NK-92 (cell line): ENCODE results near the gene PROX1.

Experiments used
- DNase-seq: peaks from one replicate; lab custom pipeline; 2025; ENCODE audit not compliant: unreplicated experiment; lab: John Stamatoyannopoulos, UW

PROX1 gene, protein sequence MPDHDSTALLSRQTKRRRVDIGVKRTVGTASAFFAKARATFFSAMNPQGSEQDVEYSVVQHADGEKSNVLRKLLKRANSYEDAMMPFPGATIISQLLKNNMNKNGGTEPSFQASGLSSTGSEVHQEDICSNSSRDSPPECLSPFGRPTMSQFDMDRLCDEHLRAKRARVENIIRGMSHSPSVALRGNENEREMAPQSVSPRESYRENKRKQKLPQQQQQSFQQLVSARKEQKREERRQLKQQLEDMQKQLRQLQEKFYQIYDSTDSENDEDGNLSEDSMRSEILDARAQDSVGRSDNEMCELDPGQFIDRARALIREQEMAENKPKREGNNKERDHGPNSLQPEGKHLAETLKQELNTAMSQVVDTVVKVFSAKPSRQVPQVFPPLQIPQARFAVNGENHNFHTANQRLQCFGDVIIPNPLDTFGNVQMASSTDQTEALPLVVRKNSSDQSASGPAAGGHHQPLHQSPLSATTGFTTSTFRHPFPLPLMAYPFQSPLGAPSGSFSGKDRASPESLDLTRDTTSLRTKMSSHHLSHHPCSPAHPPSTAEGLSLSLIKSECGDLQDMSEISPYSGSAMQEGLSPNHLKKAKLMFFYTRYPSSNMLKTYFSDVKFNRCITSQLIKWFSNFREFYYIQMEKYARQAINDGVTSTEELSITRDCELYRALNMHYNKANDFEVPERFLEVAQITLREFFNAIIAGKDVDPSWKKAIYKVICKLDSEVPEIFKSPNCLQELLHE

DNA sequence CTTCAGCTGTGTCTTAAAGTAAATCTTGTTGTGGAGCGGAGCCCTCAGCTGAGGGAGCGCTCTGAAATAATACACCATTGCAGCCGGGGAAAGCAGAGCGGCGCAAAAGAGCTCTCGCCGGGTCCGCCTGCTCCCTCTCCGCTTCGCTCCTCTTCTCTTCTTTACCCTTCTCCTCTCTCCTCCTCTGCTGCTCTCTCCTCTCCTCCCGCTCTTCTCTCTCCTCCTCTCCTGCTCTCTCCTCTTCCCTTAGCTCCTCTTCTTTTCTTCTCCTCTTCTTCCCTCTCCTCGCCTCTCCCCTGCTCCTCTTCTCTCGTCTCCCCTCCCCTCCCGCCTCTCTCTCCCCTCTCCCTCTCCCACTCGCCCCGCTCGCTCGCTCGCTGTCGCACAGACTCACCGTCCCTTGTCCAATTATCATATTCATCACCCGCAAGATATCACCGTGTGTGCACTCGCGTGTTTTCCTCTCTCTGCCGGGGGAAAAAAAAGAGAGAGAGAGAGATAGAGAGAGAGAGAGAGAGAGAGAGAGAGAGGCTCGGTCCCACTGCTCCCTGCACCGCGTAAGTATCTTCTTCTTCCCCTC is at the start of gene PROX1:
Gene PROX1 (plus strand): TSS at position 47 of the 580 bp plus-strand sequence. CDS start 8,563 bp downstream, outside the sequence.
- no peak for DNase-seq

DNA sequence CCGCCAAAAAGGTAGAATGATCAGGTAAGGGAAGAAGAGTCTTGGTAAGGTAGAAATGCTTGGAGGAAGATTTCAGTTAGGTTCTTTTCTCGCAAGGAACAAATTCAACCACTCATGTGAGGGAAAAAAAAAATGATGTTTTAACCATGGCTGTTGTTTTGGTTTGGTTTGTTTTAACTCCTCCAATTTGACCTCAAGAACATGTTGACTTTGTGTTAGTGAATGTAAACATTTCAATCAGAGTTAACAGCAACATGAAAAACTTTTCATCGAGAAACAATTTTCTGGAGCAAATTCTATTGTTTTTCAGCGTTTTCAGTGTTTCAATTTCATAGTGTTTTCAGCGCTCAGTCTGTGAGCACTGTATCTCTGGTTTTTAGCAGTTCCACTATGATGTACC is 49.0 kb upstream of the PROX1 start:
- no peak for DNase-seq

DNA sequence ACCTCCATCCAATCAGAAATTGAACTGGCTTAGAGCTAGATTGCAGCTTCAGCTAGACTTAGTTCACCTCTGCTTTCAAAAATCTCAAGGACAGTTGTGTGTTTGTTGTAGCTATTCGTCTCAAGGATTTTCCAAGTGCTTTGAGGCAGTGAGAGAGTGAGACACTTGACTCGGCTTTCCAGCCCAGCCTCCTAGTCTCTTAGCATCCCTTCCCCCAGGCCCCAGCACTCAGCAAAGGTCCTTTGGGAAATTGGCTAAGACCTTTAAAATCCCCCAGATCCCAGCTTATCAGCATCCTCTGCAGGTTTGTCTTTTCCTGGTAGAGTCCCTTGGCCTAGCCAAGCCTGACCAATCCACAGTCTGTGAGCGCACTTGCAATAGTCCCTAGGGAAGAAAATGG is 47.9 kb upstream of the PROX1 start:
- no peak for DNase-seq

DNA sequence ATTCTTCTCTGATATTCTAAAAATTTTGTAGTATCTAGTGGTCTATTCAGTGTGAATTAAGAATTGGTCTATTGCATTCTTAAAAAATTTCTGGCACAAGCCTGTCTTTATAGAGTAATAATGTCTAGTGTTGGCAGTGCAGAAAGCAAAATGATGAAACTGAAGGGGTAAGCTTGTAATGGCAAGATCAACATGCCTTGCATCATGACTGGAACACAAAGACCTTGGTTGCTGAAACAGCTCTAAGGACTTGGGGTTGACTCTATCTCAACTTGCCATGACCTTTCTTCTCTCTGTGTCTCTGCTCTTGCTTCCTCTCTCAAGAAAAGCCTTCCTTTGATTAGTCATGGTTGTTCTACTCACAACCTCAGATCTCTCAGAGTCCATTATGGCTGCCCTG is 46.8 kb upstream of the PROX1 start:
- DNase-seq = no peak

DNA sequence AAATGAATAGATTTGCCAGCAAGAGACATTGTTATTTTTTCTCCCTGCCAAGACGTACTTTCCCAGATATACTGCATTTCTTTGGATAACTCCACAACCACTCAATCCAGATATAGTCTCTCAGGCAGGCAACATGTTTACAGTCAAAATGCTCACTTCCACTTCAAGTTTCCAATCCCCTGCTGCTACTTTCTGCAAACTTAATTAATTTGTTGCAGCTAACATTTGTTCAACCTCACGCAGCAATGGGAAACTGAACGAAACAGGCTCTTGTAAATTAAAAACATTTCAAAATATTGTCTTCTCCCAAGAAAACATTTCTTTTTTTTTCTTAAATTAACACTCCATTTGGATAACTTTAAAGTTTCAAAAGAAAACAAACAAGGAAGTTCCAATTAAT is 45.7 kb upstream of the PROX1 start:
- no peak for DNase-seq

DNA sequence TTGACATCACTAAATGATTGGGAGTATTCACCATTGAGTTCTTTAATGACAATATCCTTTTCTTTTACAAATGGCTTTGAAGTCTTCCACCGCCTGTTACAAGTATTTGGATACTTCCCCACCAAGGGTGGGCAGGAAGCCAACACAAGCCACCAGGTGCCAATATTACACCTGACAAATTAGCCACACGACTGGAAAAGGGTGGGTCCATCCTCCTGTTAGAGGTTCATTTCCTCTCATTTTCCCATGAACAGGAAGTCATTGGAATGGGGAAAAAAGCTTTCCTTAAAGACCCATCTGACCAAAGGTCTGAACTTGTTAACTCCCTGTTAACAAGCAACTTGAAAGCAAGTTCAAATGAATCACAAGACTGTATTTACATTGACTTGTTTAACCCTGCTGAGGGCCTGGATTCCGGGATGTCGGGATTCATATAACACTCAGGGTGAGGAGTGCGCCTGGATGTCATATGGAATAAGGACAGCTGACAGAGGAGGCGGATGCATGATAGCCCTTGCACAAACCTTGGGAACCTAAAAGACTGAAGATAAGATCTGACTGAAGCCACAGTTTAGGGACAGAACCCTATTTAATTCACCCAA is 40.5 kb upstream of the PROX1 start:
- no peak for DNase-seq

DNA sequence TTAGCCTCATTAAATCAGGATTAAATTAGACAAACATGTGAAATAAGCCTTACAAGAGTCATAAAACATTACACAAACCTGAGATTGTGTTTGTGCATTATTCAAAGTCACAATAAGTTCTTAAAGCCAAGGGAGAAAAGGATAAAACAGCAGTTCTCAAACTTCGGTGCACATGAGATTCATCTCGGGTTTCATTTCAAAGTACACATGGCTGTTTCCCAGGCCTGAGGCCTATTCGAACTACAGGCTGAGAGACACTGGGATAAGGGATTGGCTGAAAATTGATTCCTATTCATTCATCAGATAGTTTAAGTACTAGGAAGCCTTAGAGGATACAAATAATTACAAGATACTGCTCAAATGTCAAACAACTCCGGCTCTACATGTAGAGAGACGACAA is 35.9 kb upstream of the PROX1 start:
- no peak for DNase-seq

DNA sequence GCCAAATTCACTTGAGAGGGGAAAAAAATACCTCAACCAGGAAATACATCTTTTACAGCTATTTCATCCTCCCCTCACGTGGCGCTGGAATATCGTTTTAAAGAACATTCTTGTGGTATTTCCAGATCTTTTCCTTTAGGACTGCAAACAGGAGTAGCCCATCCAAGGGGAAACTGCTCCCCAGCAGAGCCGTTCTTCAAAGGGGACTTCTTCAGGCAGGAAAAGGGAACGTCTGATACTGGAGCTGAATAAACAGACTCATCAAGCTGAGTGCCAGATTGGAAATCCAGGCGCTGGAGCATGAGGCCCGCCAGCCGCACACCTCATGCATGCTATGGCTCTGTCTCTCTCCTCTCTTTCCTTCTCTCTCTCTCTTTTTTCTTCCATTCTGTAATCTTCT is 34.0 kb upstream of the PROX1 start:
- DNase-seq = no peak

DNA sequence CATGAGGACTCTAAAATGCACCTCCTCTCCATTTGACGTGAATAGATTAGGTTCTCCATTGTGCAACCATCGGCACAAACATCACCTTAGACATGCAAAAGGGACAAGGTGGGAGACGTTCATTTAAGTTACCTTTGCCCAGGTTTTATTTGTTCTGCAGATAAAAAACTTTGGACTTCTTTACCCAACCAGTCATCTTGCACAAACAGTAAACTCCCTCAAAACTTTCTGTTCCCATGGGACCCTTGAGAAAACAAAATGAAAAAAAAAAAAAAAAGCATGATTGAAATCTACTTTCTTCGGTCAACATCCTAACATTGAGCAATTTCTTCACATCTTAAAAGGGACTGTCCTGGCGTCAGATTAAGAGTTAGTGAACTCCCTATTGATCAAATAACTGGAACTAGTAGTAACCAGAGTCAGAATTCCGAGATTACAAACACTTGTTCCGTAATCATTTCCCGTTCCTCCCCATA is 31.4 kb upstream of the PROX1 start:
- no peak for DNase-seq

DNA sequence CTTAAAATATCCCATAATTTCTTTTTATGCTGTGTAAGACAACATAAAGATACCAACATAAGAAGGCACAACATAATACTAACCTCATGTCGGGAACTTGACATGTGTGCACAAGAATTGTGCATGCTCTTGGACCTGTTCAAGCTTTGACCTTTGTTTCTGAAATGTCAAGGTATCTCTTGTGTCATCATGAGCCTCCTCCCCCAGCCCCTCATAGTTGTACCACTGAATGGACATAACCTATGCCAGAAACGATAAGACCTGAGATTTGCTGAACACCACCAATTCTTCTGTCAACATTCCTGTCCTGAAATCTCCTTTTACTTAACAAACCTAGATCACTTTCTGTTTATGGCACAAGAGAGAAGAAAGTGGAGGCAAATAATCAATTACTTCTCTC is 29.4 kb upstream of the PROX1 start:
- DNase-seq = no peak

DNA sequence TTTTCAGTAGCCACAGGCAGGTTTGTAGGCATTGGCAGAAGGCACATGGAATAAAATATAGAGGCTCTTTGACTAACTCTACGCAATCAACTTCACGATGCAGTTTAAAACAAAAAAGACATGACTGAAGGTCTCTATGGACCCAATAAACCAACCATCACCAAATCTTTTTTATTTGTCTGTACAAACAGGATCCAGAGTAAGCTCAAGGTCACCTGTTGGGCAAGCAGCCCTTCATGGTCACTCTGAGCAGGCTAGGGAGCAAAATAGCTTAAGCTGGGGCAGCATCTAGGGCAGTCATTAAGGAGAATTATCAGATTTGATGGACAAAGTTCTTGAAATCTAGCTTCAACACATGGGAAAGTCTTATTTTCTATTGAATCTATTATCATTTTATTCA is 26.8 kb upstream of the PROX1 start:
- DNase-seq = no peak

DNA sequence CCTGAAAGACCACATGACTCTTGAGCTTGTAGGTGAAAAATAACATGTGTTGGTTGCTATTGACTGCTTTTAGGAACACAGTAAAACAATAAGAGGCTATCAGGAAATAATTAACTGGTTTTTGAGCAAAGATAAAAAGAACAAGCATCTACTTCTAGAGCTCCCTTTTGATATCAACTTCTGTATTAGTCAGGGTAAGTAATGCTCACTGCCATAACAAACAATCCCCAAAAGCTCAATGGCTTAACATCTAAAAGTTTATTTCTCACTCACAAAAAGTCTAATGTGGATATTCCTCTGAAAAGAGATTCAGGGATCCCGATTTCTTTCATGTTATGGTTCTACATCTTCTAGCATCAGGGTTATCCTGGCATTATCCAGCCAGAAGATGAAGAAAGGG is 25.3 kb upstream of the PROX1 start:
- DNase-seq = no peak

DNA sequence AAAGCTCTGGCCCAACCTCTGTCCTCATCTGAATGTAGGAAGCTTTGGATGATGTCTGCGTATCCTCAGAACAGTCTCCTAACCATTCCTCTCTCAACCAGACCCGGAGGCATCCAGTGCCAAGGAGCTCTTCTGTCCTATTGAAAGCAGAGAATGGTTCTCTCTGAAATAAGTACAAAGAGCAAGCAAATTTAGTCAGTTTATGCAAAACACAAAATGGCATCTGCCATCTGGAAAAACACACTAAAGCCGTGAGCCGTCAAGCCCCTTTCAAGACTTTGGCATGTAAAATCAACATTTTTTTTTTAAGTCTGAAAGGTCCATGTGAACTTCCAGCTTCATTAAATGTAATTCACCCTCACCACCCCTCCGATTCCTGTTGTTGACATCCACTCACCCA is 21.7 kb upstream of the PROX1 start:
- no peak for DNase-seq

DNA sequence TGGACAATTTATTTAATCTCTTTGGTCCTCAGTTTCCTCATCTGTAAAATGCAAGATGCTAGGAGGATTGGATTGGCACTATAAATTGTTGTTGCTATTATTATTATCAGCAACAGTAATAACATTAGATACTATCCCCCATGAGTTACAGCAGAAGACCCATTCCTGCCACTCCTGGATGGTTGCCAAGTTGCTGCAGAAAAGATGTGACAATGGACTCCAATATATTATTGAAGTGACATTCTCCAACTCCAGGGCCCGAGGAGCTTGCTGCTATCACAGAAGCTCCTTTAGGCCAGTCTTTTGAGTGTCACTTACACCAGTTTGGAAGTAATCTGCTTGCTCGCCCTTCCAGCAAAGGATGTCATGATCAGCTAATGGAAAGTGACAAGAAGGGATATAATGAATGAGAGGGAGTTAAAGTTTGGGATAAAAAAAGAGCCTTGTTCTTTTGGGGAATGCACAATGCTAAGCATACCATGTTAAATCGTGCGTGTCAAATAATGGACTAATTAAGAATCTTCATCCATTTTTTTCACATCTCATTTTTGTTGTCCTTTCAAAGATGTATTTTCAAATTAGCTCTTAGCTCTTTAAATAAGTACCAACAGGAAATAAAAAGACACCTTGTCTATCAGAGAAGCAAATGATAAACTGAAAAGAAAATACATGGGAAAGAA is 19.5 kb upstream of the PROX1 start:
- DNase-seq = no peak

DNA sequence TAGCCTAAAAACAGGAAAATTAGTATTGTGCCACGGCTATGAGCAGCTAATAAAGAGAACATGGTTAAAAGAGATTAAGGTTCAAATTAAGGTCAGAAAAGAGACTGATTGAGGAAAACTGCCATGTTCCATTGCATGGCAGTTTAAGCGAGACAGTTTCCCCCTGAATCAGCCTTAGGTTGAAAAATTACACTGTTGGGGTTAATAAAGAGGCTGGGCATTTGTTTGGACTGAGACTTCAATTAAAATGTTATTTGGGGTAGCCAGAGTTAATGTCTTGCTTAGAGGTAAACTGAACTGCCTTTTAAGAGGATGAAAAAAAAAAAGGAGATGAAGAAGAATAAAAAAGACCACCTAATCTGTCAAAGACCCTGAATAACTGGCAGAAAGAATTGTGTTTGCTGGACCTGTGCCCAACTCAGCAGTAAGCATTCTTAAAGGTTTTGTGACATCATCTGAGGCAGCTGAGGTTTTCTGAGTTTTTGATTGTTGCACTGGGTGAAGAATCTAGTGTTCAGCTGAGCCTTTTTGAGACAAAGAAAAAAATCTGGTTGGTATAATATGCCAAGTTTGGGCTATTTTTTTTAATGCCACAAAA is 17.7 kb upstream of the PROX1 start:
- no peak for DNase-seq

DNA sequence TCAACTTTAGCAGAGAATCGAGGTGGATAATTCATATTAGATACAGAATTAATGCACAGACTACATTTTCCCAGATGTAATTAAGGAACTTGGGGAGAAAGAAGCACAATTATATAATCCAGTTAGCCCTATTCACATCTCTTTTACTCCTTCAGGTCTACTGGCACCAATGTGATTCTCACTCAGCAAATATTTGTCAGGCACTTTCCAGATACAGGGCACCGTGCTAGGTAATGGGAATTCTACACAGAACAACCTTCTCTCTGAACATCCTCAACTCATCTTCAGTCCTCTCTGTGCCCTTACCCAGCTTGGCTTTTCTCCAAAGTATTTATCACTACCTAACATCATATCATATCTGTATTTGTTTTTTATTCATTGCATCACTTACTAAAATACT is 15.6 kb upstream of the PROX1 start:
- no peak for DNase-seq

DNA sequence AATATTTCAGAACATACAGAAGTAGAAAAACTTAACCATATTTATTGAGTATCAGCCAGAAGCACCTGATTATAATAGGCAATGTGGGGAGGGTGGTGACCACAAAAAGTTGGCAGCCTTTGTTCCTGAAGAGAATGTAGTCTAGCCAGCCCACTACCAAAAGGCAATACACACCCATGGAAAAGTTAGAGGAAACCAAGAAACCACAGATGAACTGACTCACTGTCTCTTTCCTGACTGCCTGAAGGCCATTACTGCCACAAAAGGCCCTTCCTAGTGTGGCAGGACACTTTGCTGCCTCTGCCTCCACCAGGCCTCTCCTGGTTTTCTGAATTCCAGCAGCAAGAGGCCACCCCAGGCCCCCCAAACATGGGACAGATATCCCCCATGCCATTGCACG is 14.6 kb upstream of the PROX1 start:
- no peak for DNase-seq

DNA sequence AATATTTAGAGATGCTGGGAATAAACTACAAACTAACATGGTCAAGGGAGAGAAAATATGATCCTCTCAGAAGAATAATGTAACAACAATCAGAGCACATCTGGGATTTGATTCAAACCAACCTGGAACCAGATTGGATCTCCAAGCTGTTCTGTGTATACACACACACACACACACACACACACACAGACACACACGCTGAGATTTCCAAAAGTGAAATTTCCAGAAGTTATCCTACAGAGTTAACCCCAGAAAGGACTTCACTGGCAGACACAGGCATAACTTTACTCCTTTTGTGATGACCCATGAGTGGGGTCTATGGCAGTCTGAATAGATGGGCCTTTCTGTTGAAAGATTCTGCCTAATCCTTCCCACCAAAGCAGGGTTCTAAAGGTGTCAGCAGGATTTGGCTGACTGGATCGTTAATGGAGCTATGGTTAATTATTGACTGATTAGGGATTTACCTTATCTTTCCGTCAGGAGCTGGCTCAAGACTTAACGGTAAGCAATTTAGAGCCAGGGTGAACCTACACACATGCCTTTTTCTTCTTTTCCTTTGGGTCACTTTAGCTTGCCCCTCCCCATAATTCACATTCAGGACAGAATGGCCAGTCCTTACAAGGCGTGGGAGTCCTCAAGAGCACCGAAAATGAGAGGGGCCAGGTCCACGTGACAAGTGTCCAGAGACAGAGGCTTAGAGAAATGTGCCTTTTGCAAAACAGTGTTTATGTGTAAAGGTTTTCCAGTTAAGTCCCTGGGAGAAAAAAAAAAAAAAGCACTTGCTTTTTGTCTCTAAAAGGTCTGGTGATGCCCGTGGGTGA is 10.9 kb upstream of the PROX1 start:
- no peak for DNase-seq

DNA sequence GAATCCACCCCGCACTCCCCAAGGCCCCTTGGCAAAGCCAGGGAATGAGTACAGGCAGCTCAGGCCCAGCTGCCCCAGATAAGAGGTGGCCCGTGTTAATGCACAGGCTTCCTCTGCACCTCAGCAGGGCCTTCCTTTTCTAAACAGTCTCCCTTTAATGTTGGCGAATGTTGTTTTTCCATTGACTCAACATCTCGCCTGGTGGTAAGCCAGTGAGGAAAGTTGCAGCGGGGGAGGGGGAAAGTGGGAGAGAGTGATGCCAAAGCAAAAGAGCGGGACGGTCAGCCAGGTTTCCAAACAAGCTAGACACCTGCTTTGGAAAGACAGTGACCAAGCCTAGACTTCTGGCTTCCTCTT is 10.3 kb upstream of the PROX1 start:
- no peak for DNase-seq

DNA sequence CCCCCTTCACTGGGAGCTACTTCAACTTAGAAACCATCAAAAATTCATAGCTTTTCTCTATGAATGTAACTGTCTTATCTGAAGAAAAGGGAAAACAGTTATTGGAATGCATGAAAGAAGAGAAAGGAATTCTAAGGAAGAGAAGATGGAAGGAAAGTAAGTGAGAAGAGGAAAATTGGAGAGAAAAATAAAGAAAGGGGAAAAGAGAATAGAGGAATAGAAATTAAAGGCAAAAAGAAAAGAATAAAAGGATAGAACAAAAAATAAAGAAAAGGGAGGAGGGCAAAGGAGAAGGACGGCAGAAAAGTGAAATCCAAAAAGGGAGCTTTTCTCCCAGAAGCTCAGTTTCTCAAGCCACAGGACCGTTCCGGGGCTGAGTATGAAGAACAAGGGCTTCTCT is 9.9 kb upstream of the PROX1 start:
- no peak for DNase-seq
